ENCODE data around the gene EIF2S3B.

EIF2S3B gene

GRCh38 chr12:10554228-10554755, 48.6 kb downstream of the EIF2S3B start:
- Histone ChIP-seq H3K4me3 (ENCODE audit: low read depth in 1 of 2, low read length in 2 of 2) (no peak overlapping the region), H3K27ac (ENCODE audit: low read length) (no peak overlapping the region), H3K27me3 (ENCODE audit: low read depth, low read length) (no peaks in the 10 kb centered on the region), H3K4me1 (ENCODE audit: control insufficient read depth in 1 of 2, insufficient read depth in 2 of 2, low read length in 2 of 2) (no peaks in the 10 kb centered on the region), H3K9me3 (ENCODE audit: control insufficient read depth in 1 of 2, low read length in 2 of 2) (no peaks in the 10 kb centered on the region), H3K36me3 (ENCODE audit: control insufficient read depth in 1 of 2, insufficient read depth in 2 of 2, low read length in 2 of 2) (no peaks in the 10 kb centered on the region)

- H3K36me3 ChIP-seq (ENCODE audit: control insufficient read depth in 1 of 2, insufficient read depth in 2 of 2, low read length in 2 of 2), result no peaks in the 10 kb centered on the region
- no peaks in the 10 kb centered on the region for H3K9me3 ChIP-seq (ENCODE audit: control insufficient read depth in 1 of 2, low read length in 2 of 2)
- H3K27ac ChIP-seq (ENCODE audit: low read length), result no peak overlapping the region
- H3K27me3 ChIP-seq (ENCODE audit: low read depth, low read length), result no peaks in the 10 kb centered on the region
- H3K4me3 ChIP-seq (ENCODE audit: low read depth in 1 of 2, low read length in 2 of 2), result no peak overlapping the region
- H3K4me1 ChIP-seq (ENCODE audit: control insufficient read depth in 1 of 2, insufficient read depth in 2 of 2, low read length in 2 of 2), result no peaks in the 10 kb centered on the region
These were observed 49.2 kb downstream of the EIF2S3B start for GRCh38 chr12:10554756-10555481.

- H3K27me3 ChIP-seq (ENCODE audit: low read depth, low read length), result no peaks in the 10 kb centered on the region
- no peaks in the 10 kb centered on the region for H3K4me1 ChIP-seq (ENCODE audit: control insufficient read depth in 1 of 2, insufficient read depth in 2 of 2, low read length in 2 of 2)
- H3K36me3 ChIP-seq (ENCODE audit: control insufficient read depth in 1 of 2, insufficient read depth in 2 of 2, low read length in 2 of 2), result no peaks in the 10 kb centered on the region
- H3K27ac ChIP-seq (ENCODE audit: low read length), result no peak overlapping the region
- no peaks in the 10 kb centered on the region for H3K9me3 ChIP-seq (ENCODE audit: control insufficient read depth in 1 of 2, low read length in 2 of 2)
- no peak overlapping the region for H3K4me3 ChIP-seq (ENCODE audit: low read depth in 1 of 2, low read length in 2 of 2)
These were observed 51.6 kb downstream of the EIF2S3B start for GRCh38 chr12:10557329-10557728.

- no peaks in the 10 kb centered on the region for H3K4me1 ChIP-seq (ENCODE audit: control insufficient read depth in 1 of 2, insufficient read depth in 2 of 2, low read length in 2 of 2)
- H3K9me3 ChIP-seq (ENCODE audit: control insufficient read depth in 1 of 2, low read length in 2 of 2), result no peaks in the 10 kb centered on the region
- no peak overlapping the region for H3K4me3 ChIP-seq (ENCODE audit: low read depth in 1 of 2, low read length in 2 of 2)
- H3K36me3 ChIP-seq (ENCODE audit: control insufficient read depth in 1 of 2, insufficient read depth in 2 of 2, low read length in 2 of 2), result no peaks in the 10 kb centered on the region
- no peak overlapping the region for H3K27ac ChIP-seq (ENCODE audit: low read length)
- no peaks in the 10 kb centered on the region for H3K27me3 ChIP-seq (ENCODE audit: low read depth, low read length)
These were observed 52.1 kb downstream of the EIF2S3B start for GRCh38 chr12:10557766-10558165.

Measured in muscle layer of duodenum (tissue), 2 donors.